Sigmoid colon (tissue), 7 donors: ENCODE results near the gene HMBS. TPM values are rescaled to one million over a fixed set of nuclear protein-coding genes. Genes with fewer than 3 reads are reported as not detected.
A peak's percentile ranks its signal among the peaks of the same experiment; 100 is the strongest.

Source experiments
- DNase-seq: peaks from one replicate; pipeline ENCODE4 v3.0.0-alpha.2; 2019
- H3K27ac ChIP-seq, 4 donors: fragments of 200-600 bp; sonication (generic); one replicate each; pipeline ENCODE4 v1.5.1; 2016 to 2019; ENCODE audit warnings: mild to moderate bottlenecking in 1 of 4
- H3K27me3 ChIP-seq, 3 donors: fragments of 200-600 bp; sonication (generic); one replicate each; pipeline ENCODE4 v1.5.1; 2019; ENCODE audit warnings: mild to moderate bottlenecking in 1 of 3
- H3K36me3 ChIP-seq, 4 donors: fragments of 200-600 bp; sonication (generic); one replicate each; pipeline ENCODE4 v1.5.1; 2016 to 2019
- H3K4me1 ChIP-seq, 4 donors: fragments of 200-600 bp; sonication (generic); one replicate each; pipeline ENCODE4 v1.5.1; 2017 to 2019
- H3K4me3 ChIP-seq, 4 donors: fragments of 200-600 bp; sonication (generic); one replicate each; pipeline ENCODE4 v1.5.1; 2017 to 2019; ENCODE audit warnings: mild to moderate bottlenecking in 2 of 4, moderate library complexity in 1 of 4
- H3K9me3 ChIP-seq, 4 donors: fragments of 200-600 bp in 3 of 4; sonication (generic) in 3 of 4; one replicate each; pipeline versions ENCODE4 v1.5.1 to v1.6.1; 2013 to 2019
- EP300 ChIP-seq, 4 donors: sonication (generic); formaldehyde crosslinking; IDR thresholded peaks; one replicate each; pipeline ENCODE4 v1.6.1; 2017; ENCODE audit warnings: antibody characterized with exemption in 4 of 4
- POLR2A ChIP-seq, 2 donors: fragments of 450-650 bp; IDR thresholded peaks; one replicate each; pipeline ENCODE4 v1.6.1; 2016; ENCODE audit warnings: antibody characterized with exemption in 2 of 2, mild to moderate bottlenecking in 2 of 2, moderate library complexity in 2 of 2
- POLR2AphosphoS5 ChIP-seq, 4 donors: sonication (generic); formaldehyde crosslinking; IDR thresholded peaks; one replicate each; pipeline ENCODE4 v1.6.1; 2017; ENCODE audit warnings: antibody characterized with exemption in 4 of 4
- WGBS, 2 donors: extraction: QIAGEN DNeasy Blood & Tissue Kit; methylation state at CpG; one replicate each; pipeline ENCODE4 v1.1.7; 2013; 5-methylcytosine and 5-hydroxymethylcytosine counted together
- intact Hi-C: fragments of 100-400 bp; cut with DNase I; formaldehyde crosslinking; loops from one replicate; pipeline ENCODE4 v1.15.1; 2023
- polyA plus RNA-seq, 3 donors: library from polyadenylated mRNA; stranded (reverse); fragments of 200-250 nt; gene quantifications; one replicate each; pipeline ENCODE4 v1.2.3, GENCODE V29; 2013
- total RNA-seq, 4 donors: library from RNA; depleted of rRNA; stranded (reverse); fragments of >200 nt; gene quantifications; one replicate each; pipeline ENCODE4 v1.1.0, GENCODE V29; 2016
- TF ChIP-seq, protein P1 (sequence below), 4 experiments: fragments of 450-650 bp in 3 of 4; fragments of 200-600 bp in 1 of 4; IDR thresholded peaks; one replicate each; pipeline ENCODE4 v1.5.1; 2016 to 2019; ENCODE audit warnings: antibody characterized with exemption in 4 of 4, mild to moderate bottlenecking in 3 of 4, moderate library complexity in 2 of 4
- donor health status: healthy with polysubstance abuse.
- donor health status: Bipolar disorder and iron deficiency.
- donor health status: healthy.

The HMBS gene
- total and polyA plus RNA-seq, 7 donors = 5.6 to 39.3 (median 15.2) TPM

DNA sequence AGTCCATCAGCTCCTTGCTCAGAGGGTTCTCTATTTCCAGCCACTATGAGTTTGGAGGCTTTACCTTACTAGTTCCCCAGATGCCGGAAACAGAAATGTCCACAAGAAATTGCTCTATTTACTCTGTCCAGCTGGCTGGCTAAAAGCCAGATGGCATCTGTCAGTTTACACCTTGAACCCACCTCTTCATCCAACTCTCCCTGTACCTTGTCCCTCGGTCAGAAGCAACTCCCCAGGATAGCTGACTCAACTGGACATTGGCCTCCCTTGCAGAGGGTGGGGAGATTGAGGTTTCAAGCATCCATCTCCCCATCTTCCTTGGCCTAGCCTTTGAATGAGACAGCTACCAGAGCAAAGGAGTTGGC is 24.2 kb downstream of the HMBS start:
- WGBS, 2 donors = 54 to 72% methylated on average over 2 of the region's 2 CpGs
- H3K9me3 ChIP-seq = no peaks in the 10 kb centered on the region
- peaks cover 0 to 35% (median 26%) of the 10 kb centered on the region in 4 donors for H3K4me1 ChIP-seq
- peak overlapping the region in 3 of 4 donors; percentile 94 to 97 (median 97) for H3K4me3 ChIP-seq
- H3K36me3 ChIP-seq = peaks cover 3 to 32% (median 21%) of the 10 kb centered on the region in 4 donors
- intact Hi-C loops = no loop called here
- H3K27ac ChIP-seq = no peak overlapping the region
- DNase-seq = no peak
- no peaks in the 10 kb centered on the region for H3K27me3 ChIP-seq
- TF ChIP-seq POLR2A (IDR thresholded peaks at IDR 0.05) = no peak
- no peak for TF ChIP-seq POLR2AphosphoS5 (IDR thresholded peaks at IDR 0.05)
- TF ChIP-seq EP300 (IDR thresholded peaks at IDR 0.05) = no peak
- TF ChIP-seq, protein P1, sequence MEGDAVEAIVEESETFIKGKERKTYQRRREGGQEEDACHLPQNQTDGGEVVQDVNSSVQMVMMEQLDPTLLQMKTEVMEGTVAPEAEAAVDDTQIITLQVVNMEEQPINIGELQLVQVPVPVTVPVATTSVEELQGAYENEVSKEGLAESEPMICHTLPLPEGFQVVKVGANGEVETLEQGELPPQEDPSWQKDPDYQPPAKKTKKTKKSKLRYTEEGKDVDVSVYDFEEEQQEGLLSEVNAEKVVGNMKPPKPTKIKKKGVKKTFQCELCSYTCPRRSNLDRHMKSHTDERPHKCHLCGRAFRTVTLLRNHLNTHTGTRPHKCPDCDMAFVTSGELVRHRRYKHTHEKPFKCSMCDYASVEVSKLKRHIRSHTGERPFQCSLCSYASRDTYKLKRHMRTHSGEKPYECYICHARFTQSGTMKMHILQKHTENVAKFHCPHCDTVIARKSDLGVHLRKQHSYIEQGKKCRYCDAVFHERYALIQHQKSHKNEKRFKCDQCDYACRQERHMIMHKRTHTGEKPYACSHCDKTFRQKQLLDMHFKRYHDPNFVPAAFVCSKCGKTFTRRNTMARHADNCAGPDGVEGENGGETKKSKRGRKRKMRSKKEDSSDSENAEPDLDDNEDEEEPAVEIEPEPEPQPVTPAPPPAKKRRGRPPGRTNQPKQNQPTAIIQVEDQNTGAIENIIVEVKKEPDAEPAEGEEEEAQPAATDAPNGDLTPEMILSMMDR (IDR thresholded peaks at IDR 0.05) = no peak

DNA sequence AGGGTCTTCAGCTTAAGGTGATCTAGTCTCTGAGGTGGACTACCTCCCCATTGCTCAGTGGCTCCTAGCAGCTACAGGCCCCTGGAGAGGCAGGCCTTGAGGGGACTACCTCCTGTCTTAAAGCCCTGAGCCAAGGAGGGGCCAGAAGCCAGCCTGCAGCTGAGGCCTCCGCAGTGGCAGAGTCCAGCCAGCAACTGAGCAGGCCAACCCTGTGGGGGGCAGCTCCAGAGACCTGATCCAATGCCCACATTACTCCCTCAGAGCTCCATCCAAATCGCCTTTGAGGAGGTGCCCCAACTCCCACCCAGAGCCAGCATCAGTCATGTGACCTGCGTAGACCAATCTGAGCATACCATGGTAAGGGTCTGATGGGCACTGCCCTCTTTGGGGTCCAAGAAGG is 25.2 kb downstream of the HMBS start:
- Histone ChIP-seq H3K36me3 (peaks cover 7 to 42% (median 24%) of the 10 kb centered on the region in 4 donors), H3K4me1 (peaks cover 0 to 35% (median 26%) of the 10 kb centered on the region in 4 donors), H3K27me3 (no peaks in the 10 kb centered on the region), H3K27ac (no peak overlapping the region), H3K9me3 (no peaks in the 10 kb centered on the region), H3K4me3 (no peak overlapping the region)
- no peak for DNase-seq
- TF ChIP-seq EP300 (IDR thresholded peaks at IDR 0.05) (no peak), POLR2AphosphoS5 (IDR thresholded peaks at IDR 0.05) (no peak), POLR2A (IDR thresholded peaks at IDR 0.05) (no peak)
- TF ChIP-seq, protein P1 (IDR thresholded peaks at IDR 0.05) = no peak
- intact Hi-C loops = no loop called here
- WGBS, 2 donors = 93 to 94% methylated on average over 3 of the region's 3 CpGs

DNA sequence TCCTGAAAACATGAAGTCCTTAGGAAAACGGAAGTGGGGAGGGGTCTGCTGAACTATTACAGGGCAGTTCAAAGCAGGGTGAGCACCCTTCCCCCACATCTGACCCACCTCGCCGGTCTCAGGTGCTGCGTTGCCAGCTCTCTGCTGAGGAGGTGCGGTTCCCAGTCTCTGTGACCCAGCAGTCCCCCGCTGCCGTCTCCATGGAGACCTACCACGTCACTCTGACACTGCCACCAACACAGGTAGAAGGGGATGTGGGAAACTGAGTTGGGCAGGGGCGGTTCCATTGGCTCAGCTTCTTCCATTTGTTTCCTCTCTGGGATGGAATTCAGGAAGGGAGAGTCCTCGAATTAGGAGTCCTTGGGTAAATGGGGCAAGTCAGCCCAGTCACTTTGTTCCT is 25.8 kb downstream of the HMBS start:
- Histone ChIP-seq H3K4me1 (peaks cover 0 to 35% (median 26%) of the 10 kb centered on the region in 4 donors), H3K27ac (no peak overlapping the region), H3K36me3 (peaks cover 7 to 47% (median 24%) of the 10 kb centered on the region in 4 donors), H3K27me3 (no peaks in the 10 kb centered on the region), H3K4me3 (no peak overlapping the region), H3K9me3 (no peaks in the 10 kb centered on the region)
- intact Hi-C loops = no loop called here
- no peak for DNase-seq
- TF ChIP-seq, protein P1 (IDR thresholded peaks at IDR 0.05) = no peak
- TF ChIP-seq POLR2A (IDR thresholded peaks at IDR 0.05) (no peak), EP300 (IDR thresholded peaks at IDR 0.05) (no peak), POLR2AphosphoS5 (IDR thresholded peaks at IDR 0.05) (no peak)
- WGBS, 2 donors = 89 to 93% methylated on average over 10 of the region's 10 CpGs

DNA sequence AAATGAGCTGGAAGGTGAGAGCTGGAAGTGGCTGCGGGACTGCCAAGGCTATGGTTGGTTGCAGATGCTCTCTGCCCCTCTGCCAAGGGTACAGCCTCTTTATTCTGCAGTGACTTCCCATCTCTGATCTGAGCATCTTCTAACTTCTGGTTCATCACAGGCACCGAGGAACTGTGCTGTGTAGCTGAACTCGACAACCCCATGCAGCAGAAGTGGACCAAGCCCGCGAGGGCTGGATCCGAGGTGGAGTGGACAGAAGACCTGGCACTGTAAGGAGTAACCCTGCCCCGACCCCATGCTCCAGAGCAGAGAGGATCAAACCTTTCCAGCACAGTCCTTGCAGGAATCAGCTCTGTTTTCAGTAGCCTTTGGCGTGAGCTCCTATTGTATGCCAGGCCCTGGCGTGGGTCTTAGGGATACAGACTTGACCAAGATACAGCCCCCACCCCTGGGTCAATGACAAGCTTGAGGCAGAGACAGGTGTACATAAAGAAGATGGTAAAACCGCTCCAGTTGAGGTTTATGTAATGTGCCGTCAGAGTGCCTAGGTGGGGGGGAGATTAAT is 26.8 kb downstream of the HMBS start:
- Histone ChIP-seq H3K4me1 (peaks cover 0 to 31% (median 23%) of the 10 kb centered on the region in 4 donors), H3K4me3 (no peak overlapping the region), H3K27me3 (no peaks in the 10 kb centered on the region), H3K9me3 (no peaks in the 10 kb centered on the region), H3K36me3 (peaks cover 7 to 57% (median 28%) of the 10 kb centered on the region in 4 donors), H3K27ac (no peak overlapping the region)
- TF ChIP-seq, protein P1 (IDR thresholded peaks at IDR 0.05) = no peak
- TF ChIP-seq EP300 (IDR thresholded peaks at IDR 0.05) (no peak), POLR2A (IDR thresholded peaks at IDR 0.05) (no peak), POLR2AphosphoS5 (IDR thresholded peaks at IDR 0.05) (no peak)
- DNase-seq = no peak
- 95 to 96% methylated on average over 11 of the region's 11 CpGs for WGBS, 2 donors
- intact Hi-C loops = no loop called here
